Measurements from ENCODE around the gene SCAPER. TPM values are rescaled to one million over a fixed set of nuclear protein-coding genes. Genes with fewer than 3 reads are reported as not detected.

Gene SCAPER
- total RNA-seq, 2 experiments from 2014 or later, result 10.4 to 22.3 TPM

DNA sequence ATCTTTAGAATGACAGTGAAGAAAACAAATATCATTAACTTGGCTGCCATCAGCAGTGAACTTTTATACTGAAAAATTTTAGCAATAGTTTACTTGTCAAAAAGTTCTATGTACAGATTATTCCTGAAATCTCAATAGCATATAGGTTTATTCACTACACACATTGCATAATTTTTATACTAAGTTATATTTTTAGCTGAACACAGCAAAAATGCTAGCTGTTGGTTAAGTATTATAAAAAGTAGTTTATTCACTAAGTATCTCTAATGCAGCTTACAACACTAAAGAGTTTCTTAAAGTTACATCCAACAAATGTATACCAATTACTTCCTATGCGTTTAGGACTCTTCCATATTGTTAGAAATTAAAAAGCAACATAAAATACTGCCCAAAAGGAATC is 131.9 kb downstream of the SCAPER start:
- Histone ChIP-seq H4K20me1 (ENCODE audit: insufficient read depth, low read length) (no peaks in the 10 kb centered on the region), H3K4me3 (ENCODE audit: low read depth, low read length, poor library complexity, severe bottlenecking) (no peak overlapping the region), H3K9me3 (ENCODE audit: low read length) (peaks cover 6% of the 10 kb centered on the region; the same call in 1 of the 2 replicates), H3K4me2 (ENCODE audit: low read length) (no peak overlapping the region), H2AFZ (ENCODE audit: low read length) (no peak overlapping the region), H3K79me2 (ENCODE audit: insufficient read depth, low read depth, low read length) (no peaks in the 10 kb centered on the region), H3K4me1 (ENCODE audit: insufficient read depth, low read length, poor library complexity, severe bottlenecking) (no peaks in the 10 kb centered on the region), H3K9me2 (ENCODE audit: insufficient read depth, low read length) (no peaks in the 10 kb centered on the region), H3K27ac (ENCODE audit: low read depth, low read length, poor library complexity, severe bottlenecking) (no peak overlapping the region), H3K36me3 (ENCODE audit: insufficient read depth, low read length) (no peaks in the 10 kb centered on the region; the same call in 1 of the 2 replicates)
- CTCF ChIA-PET (ENCODE audit: unreplicated experiment), result no interaction called here
- no TSS peak for BruUV-seq (replicated peaks)
- no peak for DNase-seq (ENCODE audit: low spot score)
- intact Hi-C loops (cut with micrococcal nuclease; ENCODE audit: unreplicated experiment), result no loop called here
- no peak for TF ChIP-seq CTCF (conservative IDR thresholded peaks at IDR 0.05; ENCODE audit: low read length)
- no peak for TF ChIP-seq EZH2phosphoT487 (IDR thresholded peaks at IDR 0.05; ENCODE audit: borderline replicate concordance, low read depth, low read length)
- POLR2A ChIA-PET, result no interaction called here

DNA sequence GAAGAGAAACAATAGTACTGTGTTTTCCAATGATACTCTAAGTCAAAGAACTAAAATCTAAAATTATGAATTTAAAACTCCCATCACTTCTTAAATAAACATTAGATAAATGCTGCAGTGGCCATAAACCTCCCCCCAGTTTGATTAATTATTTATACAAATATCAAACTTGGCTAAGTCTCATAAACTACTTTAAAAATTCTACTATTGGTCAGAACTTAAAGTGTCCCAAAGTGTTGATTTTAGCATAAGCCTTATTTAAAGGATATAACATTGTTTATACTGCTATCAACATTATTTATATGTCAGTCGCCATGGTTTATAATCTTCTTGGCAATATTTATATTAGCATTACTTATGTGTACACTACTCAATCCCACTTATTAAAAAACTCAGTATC is 132.4 kb downstream of the SCAPER start:
- no peaks in the 10 kb centered on the region for H3K9me2 ChIP-seq (ENCODE audit: insufficient read depth, low read length)
- no peaks in the 10 kb centered on the region; the same call in 1 of the 2 replicates for H3K36me3 ChIP-seq (ENCODE audit: insufficient read depth, low read length)
- DNase-seq (ENCODE audit: low spot score), result no peak
- no peaks in the 10 kb centered on the region for H3K79me2 ChIP-seq (ENCODE audit: insufficient read depth, low read depth, low read length)
- no TSS peak for BruUV-seq (replicated peaks)
- no peaks in the 10 kb centered on the region for H4K20me1 ChIP-seq (ENCODE audit: insufficient read depth, low read length)
- H3K27ac ChIP-seq (ENCODE audit: low read depth, low read length, poor library complexity, severe bottlenecking), result no peak overlapping the region
- H3K4me2 ChIP-seq (ENCODE audit: low read length), result no peak overlapping the region
- intact Hi-C loops (cut with micrococcal nuclease; ENCODE audit: unreplicated experiment), result no loop called here
- no peak overlapping the region for H2AFZ ChIP-seq (ENCODE audit: low read length)
- no peaks in the 10 kb centered on the region for H3K4me1 ChIP-seq (ENCODE audit: insufficient read depth, low read length, poor library complexity, severe bottlenecking)
- no peak overlapping the region for H3K4me3 ChIP-seq (ENCODE audit: low read depth, low read length, poor library complexity, severe bottlenecking)
- ChIA-PET CTCF (ENCODE audit: unreplicated experiment) (no interaction called here), POLR2A (no interaction called here)
- H3K9me3 ChIP-seq (ENCODE audit: low read length), result peaks cover 6% of the 10 kb centered on the region; the same call in 1 of the 2 replicates
- TF ChIP-seq CTCF (conservative IDR thresholded peaks at IDR 0.05; ENCODE audit: low read length) (no peak), EZH2phosphoT487 (IDR thresholded peaks at IDR 0.05; ENCODE audit: borderline replicate concordance, low read depth, low read length) (no peak)

DNA sequence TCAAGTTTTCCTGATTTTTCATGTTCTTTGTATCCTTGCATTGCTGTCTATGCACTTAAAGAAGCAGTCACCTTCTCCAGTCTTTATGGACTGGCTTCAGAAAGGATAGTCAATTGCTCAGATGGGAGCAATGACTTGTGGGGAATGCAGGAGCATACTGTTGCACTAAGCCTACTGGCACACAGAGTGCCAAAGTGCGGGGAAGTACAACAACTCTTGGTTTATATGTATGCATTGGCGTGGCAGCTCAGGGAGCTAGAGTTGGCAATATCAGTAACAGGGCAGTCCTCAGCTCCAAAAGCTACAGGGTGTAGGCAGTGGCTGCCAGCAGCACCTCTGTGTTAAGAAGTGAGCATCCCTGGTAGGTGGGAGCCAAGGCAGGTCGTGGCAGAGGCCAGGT is 141.1 kb downstream of the SCAPER start:
- no peaks in the 10 kb centered on the region; the same call in 1 of the 2 replicates for H3K9me2 ChIP-seq (ENCODE audit: insufficient read depth, low read length)
- 0 out of 2 replicates have a peak, but pooled peaks cover 9% of the 10 kb centered on the region for H3K9me3 ChIP-seq (ENCODE audit: low read length)
- BruUV-seq (replicated peaks), result no TSS peak
- POLR2A ChIA-PET, result interaction anchor here (0.6 kb wide), 1 partner anchor 861 kb away, joined by 3 read pairs; no protein-coding TSS in a partner anchor
- CTCF ChIA-PET (ENCODE audit: unreplicated experiment), result no interaction called here
- no peak for DNase-seq (ENCODE audit: low spot score)
- TF ChIP-seq EZH2phosphoT487 (IDR thresholded peaks at IDR 0.05; ENCODE audit: borderline replicate concordance, low read depth, low read length) (no peak), CTCF (conservative IDR thresholded peaks at IDR 0.05; ENCODE audit: low read length) (no peak)
- no peak overlapping the region for H3K4me2 ChIP-seq (ENCODE audit: low read length)
- H3K36me3 ChIP-seq (ENCODE audit: insufficient read depth, low read length), result peaks cover 30% of the 10 kb centered on the region
- no peaks in the 10 kb centered on the region for H3K79me2 ChIP-seq (ENCODE audit: insufficient read depth, low read depth, low read length)
- H3K4me1 ChIP-seq (ENCODE audit: insufficient read depth, low read length, poor library complexity, severe bottlenecking), result no peaks in the 10 kb centered on the region
- H4K20me1 ChIP-seq (ENCODE audit: insufficient read depth, low read length), result no peaks in the 10 kb centered on the region
- no peak overlapping the region for H2AFZ ChIP-seq (ENCODE audit: low read length)
- no peak overlapping the region for H3K27ac ChIP-seq (ENCODE audit: low read depth, low read length, poor library complexity, severe bottlenecking)
- intact Hi-C loops (cut with micrococcal nuclease; ENCODE audit: unreplicated experiment), result no loop called here
- H3K4me3 ChIP-seq (ENCODE audit: low read depth, low read length, poor library complexity, severe bottlenecking), result no peak overlapping the region

Measured in OCI-LY7 (cell line).